NCI-H2196 (cell line): ENCODE data around the gene ANTXR1.
"Not testable (repeated sequence)": the region's sequence is repeated elsewhere in the genome, so short reads cannot be mapped to it uniquely, and the experiment has no call there.

Experiments used
- DNase-seq: peaks from one replicate; lab custom pipeline; 2025; ENCODE audit not compliant: unreplicated experiment; lab: John Stamatoyannopoulos, UW

Gene ANTXR1

DNA sequence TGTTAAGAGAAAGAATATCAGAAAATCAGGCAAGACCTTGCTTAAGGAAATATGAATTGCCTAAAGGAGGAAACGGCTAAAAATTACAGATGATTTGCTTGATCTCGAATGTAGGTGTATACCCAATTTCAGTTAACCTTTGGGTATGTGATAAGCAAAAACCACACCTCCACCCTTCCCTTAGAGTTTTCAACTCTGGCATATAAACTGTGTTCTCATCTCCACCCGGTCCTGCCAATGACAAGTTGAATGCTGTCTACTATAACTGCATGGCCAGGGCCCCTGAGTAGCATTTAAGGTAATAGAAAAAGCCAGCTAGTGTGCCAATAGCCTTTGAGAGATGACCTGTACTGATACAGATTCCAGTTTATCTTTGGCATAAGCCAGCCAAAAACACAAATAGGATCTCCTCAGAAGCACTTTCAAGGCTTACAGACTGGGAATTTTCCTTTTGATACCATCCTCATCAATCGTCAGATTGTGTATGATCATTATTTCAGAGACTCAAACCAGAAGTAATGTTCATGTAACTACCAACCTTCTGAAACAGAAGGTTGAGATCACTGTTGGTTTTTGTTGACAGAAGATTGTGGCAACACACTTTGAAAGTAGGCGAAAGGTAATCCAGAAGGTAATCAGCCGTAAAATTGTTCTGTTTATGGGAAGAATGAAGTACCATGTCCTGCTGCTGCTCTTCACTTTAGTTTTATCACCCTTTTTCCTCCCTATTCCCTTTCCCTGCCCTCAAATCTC is 211.0 kb downstream of the ANTXR1 start:
- no peak for DNase-seq

- DNase-seq = no peak
Observed at GRCh38 chr2:69224512-69224837, 211.5 kb downstream of the ANTXR1 start.

DNA sequence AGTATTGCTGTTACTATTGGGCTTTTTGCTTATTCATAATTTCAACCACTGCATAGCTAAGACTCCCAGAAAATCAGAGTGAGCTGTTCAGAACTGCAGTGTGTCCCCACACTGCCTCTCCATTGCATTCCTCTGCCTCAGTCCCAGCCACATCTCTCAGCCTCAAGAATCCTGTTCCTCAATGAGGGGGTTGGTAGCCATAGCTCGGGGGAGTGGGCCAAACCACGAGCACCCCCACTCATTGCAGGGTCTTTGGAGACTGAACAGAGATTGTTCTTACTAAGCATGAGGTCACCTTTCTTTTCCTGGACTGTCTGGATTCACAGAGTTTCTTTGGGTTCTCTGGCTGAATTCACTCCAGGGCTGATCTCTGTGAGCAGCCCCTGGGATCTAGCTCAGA is 213.0 kb downstream of the ANTXR1 start:
- no peak for DNase-seq

GRCh38 chr2:69226903-69227302 is 213.9 kb downstream of the ANTXR1 start:
- no peak for DNase-seq

DNA sequence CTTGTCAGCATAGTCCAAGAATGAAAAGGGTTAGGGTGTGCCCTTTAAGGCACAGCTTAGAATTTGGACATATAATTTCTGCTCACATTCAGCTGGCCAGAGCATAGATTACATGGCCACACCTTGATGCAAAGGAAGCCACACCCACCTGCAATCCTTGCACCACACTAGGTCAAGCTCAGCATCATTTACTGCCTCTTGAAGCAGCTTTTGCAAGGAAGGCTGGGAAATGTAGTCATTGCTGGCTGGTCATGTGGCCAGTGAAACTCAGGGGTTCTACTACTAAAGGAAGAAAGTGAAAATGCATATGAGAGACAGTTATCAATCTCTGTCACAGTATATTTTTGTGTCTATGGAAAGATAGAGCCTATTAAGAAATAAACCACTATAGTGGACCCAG is 214.7 kb downstream of the ANTXR1 start:
- no peak for DNase-seq

DNA sequence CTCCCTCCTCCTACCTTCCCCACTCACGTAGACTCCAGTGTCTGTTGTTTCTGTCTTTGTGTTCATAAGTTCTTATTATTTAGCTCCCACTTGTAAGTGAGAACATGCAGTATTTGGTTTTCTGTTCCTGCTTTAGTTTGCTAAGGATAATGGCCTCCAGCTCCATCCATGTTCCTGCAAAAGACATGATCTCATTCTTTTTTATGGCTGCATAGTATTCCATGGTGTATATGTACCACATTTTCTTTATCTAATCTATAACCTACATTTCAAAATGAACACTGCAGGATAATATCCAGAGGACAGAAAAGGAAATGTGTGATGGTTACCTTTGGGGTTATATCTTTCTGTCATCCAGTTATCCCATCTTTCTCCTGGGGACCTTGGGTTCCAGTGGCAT is 218.0 kb downstream of the ANTXR1 start:
- DNase-seq = not testable (repeated sequence)

- no peak for DNase-seq
Observed at GRCh38 chr2:69231612-69232277, 218.8 kb downstream of the ANTXR1 start.

- not testable (repeated sequence) for DNase-seq
Observed at GRCh38 chr2:69235835-69236234, 222.9 kb downstream of the ANTXR1 start.

DNA sequence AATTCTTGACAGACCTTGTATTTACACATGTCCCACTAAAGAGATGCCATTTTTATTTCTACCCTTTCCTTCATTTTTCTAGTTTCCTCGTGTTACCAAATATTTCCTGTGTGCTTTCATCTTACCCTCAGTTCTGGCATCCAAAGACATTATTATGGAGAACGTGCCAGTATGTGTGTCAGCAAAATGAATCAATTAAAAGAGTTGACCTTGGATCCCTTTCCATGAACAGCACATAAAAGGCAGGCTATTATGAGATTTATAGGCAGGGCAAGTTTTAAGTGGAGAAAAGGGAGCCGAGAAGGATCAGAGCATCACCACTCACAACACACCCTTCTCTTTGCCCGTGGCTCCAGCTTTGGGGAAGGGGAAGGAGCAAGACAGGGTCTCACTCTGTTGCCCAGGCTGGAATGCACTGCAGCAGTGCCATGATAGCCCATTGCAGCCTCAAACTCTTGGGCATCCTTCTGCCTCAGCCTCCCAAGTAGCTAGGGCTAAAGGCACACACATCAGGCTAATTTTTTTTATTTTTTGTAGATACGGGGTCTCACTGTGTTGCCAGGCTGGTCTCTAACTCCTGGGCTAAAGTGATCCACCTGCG is 224.2 kb downstream of the ANTXR1 start:
- DNase-seq = no peak

DNA sequence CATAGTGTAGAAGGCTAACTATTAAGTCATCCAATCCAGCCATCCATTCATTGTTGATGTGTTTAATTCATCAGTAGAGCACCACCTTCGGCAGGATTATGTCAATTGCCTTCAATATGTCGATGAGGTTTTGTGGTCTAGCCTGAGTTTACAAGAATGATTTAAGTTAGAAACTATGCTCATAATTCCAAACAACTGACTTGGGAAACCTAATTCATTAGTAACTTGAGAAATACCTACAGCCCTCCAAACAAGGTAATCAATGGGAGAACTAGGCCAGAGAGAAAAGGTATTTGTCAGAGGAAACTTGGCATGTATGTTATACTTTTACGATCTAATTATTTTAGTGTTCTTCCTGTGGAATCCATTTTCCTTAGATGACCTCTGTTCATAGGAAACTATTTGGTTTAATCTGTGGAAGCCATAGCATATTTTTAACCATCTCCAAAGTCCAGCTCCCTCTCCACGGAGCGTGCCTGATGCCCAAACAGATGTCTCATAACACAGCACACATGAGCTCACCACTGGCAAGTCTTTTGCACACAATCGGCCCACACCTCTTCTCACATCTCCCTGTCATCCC is 225.6 kb downstream of the ANTXR1 start:
- no peak for DNase-seq

GRCh38 chr2:69241093-69241492 is 228.1 kb downstream of the ANTXR1 start:
- DNase-seq = no peak

DNA sequence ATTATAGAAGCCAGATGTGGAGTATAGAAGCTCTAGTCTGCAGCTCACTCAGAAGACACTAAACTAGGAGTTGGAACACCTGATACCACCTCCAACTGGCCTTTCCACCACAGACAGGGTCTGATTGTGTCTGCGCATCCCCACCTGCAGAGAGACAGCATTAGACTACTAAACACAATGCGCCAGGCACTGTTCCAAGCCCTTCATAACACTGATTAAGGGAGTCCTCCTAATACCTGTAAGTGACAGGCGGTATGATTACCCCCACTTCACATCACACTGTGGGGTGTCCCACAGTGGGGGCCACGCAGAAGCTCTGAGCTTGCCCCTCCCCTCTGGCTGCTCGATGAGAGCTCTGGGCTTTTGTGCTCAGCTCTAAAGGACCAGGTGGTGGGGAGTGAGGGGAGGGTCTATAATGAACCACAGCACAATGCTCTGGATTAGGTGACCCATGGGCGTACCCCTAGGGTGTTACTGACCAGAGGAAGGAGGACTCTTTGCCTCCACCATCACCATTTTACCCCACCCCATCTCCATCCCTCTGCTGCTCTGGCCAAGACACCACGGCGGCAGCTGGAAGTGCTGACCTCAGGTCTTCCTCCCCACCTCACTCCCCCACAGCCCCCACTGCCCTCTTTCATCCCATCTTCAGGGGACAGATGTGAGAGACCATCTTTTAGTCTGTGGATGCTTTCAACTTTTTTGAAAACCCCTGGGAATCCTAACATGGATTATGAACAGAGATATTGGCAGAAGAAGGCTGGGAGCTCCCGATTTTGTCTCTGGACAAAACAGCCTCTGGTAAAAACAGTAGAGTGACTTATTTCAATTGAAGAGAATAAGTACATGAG is 228.9 kb downstream of the ANTXR1 start:
- no peak for DNase-seq

GRCh38 chr2:69242651-69243051 is 229.7 kb downstream of the ANTXR1 start:
- no peak for DNase-seq

- no peak for DNase-seq
Observed at GRCh38 chr2:69243652-69244051, 230.7 kb downstream of the ANTXR1 start.

GRCh38 chr2:69244882-69245281 is 231.9 kb downstream of the ANTXR1 start:
- no peak for DNase-seq

- no peak for DNase-seq
Observed at GRCh38 chr2:69247583-69247982, 234.6 kb downstream of the ANTXR1 start.

GRCh38 chr2:69248232-69248631 is 235.3 kb downstream of the ANTXR1 start:
- no peak for DNase-seq

- DNase-seq = no peak
Observed at GRCh38 chr2:69250981-69251380, 238.0 kb downstream of the ANTXR1 start.

DNA sequence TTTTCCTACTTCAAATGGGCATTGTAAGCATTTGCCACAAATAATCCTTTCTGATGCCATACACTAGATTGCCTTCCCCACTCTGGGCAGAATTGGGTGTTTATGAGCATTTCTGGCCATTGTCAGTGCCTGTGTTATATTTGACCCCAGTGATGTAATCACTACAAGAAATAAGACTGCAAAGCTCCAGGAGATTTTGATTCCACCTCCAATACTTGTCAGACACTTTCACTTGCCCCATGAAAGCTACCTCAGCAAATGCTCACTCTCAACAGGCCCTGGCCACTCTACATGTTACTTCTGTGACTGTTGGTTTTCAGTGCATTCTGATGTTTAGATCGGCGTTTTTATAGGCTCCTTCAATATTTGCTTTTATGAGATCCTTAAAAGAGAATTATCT is 239.0 kb downstream of the ANTXR1 start:
- DNase-seq = no peak

DNA sequence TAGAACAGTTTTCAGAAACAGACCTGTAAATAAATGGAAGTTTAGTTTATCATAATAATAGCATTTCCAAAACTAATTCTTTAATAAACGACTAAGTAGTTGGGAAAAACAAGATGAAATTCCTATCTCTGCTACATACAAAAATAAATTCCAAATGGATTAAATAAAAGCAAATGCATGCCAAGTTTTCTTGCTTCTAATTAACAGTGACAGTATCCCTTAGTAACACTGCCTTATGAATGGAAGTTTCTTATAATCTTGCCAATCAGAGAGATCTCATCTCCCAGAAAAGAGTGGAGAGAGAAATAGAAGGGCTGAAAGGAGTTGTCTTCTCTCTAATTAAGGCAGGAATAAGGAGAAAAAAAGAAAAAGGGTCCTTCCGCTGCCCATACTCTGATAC is 240.1 kb downstream of the ANTXR1 start:
- DNase-seq = no peak

DNA sequence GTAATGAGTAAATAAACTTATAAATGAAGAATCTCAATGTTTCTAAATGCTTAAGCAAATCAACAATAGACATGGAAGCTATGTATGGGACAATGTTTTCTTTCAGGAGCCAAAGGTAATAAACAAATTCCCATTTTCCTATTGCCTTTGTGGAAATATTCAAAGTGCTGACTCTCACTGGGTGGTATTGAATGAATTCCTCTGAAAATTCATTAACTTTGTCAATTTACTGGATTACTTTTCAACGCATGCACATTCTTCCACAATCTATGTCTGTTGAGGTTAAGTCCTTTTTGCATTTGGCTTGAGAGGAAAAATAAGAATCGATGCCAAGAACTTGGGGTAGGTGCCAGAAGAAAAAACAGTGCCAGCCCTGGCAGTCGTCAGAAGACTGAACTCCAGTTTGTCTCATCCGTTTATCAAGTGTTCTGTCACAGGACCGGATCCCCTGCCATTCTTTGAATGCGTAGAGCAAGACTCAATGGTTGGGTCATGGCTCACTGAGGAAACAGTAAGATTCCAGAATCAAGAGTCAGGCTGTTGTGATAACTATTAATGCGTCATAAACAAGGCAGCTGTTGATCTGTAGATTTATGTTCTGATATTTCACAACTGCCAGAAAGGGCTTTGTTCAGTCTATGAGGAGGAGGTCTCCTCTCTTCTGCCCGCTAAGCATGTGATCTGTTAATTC is 240.8 kb downstream of the ANTXR1 start:
- DNase-seq = no peak
